ENCODE results near the gene KRTAP5-8.
"Not testable (repeated sequence)": the region's sequence is repeated elsewhere in the genome, so short reads cannot be mapped to it uniquely, and the experiment has no call there.

DNA sequence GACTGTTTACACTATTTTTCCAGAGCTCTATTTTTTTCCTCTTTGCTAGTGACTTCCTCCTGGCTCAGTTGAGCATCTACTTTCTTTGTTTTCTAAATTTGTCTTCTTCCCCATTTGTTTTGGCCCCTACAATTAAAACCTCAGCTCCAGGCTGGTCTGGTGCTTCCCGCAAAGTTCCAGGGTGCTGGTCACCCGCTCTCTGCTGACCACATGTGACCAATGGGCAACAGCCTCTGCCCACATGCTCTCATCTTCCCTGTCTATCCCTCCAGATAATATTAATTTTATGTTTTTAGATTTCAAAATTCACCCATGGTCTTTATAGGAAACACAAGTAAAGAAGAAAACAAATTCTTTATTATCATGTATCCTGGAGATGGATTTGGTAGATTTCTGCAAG, 45.1 kb downstream of the KRTAP5-8 start:
- not testable (repeated sequence) for TF ChIP-seq CTCF (IDR thresholded peaks at IDR 0.05; ENCODE audit: low read depth, low read length, missing input control); FOXA1 (IDR thresholded peaks at IDR 0.05); NR2F2 (IDR thresholded peaks at IDR 0.05); GABPA (IDR thresholded peaks at IDR 0.05 in 1 of 2, conservative IDR thresholded peaks at IDR 0.05 in 1 of 2); EGR1 (IDR thresholded peaks at IDR 0.05; ENCODE audit: low read depth in 2 of 2); MAX (IDR thresholded peaks at IDR 0.05); JUND (IDR thresholded peaks at IDR 0.05); REST (IDR thresholded peaks at IDR 0.05); TAF1 (conservative IDR thresholded peaks at IDR 0.05); YY1 (IDR thresholded peaks at IDR 0.05); ZBTB33 (IDR thresholded peaks at IDR 0.05); RAD21 (IDR thresholded peaks at IDR 0.05)
- TF ChIP-seq, protein P1, sequence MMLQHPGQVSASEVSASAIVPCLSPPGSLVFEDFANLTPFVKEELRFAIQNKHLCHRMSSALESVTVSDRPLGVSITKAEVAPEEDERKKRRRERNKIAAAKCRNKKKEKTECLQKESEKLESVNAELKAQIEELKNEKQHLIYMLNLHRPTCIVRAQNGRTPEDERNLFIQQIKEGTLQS (IDR thresholded peaks at IDR 0.05): not testable (repeated sequence)
